ENCODE results near the gene RHCG. TPM values are rescaled to one million over a fixed set of nuclear protein-coding genes. Genes with fewer than 3 reads are reported as not detected.

The RHCG gene
- total RNA-seq, 4 donors from 2014 or later: not detected

GRCh38 chr15:89501646-89502045 is 5.3 kb upstream of the RHCG start:
- peaks cover 0 to 4% of the 10 kb centered on the region in 2 donors for H3K27me3 ChIP-seq
- DNase-seq: peak in 1 of 3 donors; percentile 6
- no peaks in the 10 kb centered on the region for H3K36me3 ChIP-seq
- no peaks in the 10 kb centered on the region for H3K9me3 ChIP-seq
- TF ChIP-seq POLR2A (IDR thresholded peaks at IDR 0.05) (no peak), CTCF (IDR thresholded peaks at IDR 0.05) (no peak)
- H3K4me3 ChIP-seq: no peak overlapping the region
- no peak overlapping the region for H3K27ac ChIP-seq
- H3K4me1 ChIP-seq: no peaks in the 10 kb centered on the region

GRCh38 chr15:89500397-89501270 is 4.3 kb upstream of the RHCG start:
- H3K36me3 ChIP-seq: no peaks in the 10 kb centered on the region
- DNase-seq: peak in 1 of 3 donors; percentile 40
- H3K27me3 ChIP-seq: peaks cover 0 to 10% of the 10 kb centered on the region in 2 donors
- no peak overlapping the region for H3K27ac ChIP-seq
- H3K9me3 ChIP-seq: no peaks in the 10 kb centered on the region
- H3K4me3 ChIP-seq: no peak overlapping the region
- TF ChIP-seq CTCF (IDR thresholded peaks at IDR 0.05): peak in 2 of 6 experiments; percentile 4 to 22
- no peak for TF ChIP-seq POLR2A (IDR thresholded peaks at IDR 0.05)
- peaks cover 0 to 6% (median 0%) of the 10 kb centered on the region in 4 donors for H3K4me1 ChIP-seq

GRCh38 chr15:89499156-89499555 is 2.8 kb upstream of the RHCG start:
- no peak for TF ChIP-seq CTCF (IDR thresholded peaks at IDR 0.05)
- TF ChIP-seq POLR2A (IDR thresholded peaks at IDR 0.05): no peak
- H3K4me3 ChIP-seq: no peak overlapping the region
- H3K9me3 ChIP-seq: no peaks in the 10 kb centered on the region
- H3K27ac ChIP-seq: no peak overlapping the region
- H3K36me3 ChIP-seq: no peaks in the 10 kb centered on the region
- peaks cover 0 to 10% of the 10 kb centered on the region in 2 donors for H3K27me3 ChIP-seq
- H3K4me1 ChIP-seq: peaks cover 0 to 6% (median 0%) of the 10 kb centered on the region in 4 donors
- DNase-seq: peak in 1 of 3 donors; percentile 19

- no peak for TF ChIP-seq POLR2A (IDR thresholded peaks at IDR 0.05)
- TF ChIP-seq CTCF (IDR thresholded peaks at IDR 0.05): no peak
- peaks cover 0 to 10% of the 10 kb centered on the region in 2 donors for H3K27me3 ChIP-seq
- H3K4me3 ChIP-seq: no peak overlapping the region
- no peak overlapping the region for H3K27ac ChIP-seq
- H3K36me3 ChIP-seq: no peaks in the 10 kb centered on the region
- no peak for DNase-seq
- peaks cover 0 to 6% (median 0%) of the 10 kb centered on the region in 4 donors for H3K4me1 ChIP-seq
- H3K9me3 ChIP-seq: no peaks in the 10 kb centered on the region
These were observed 2.2 kb upstream of the RHCG start for GRCh38 chr15:89498574-89498906.

- Histone ChIP-seq H3K4me3 (no peak overlapping the region), H3K27me3 (peaks cover 0 to 10% of the 10 kb centered on the region in 2 donors), H3K27ac (no peak overlapping the region), H3K9me3 (no peaks in the 10 kb centered on the region), H3K4me1 (peaks cover 0 to 6% (median 0%) of the 10 kb centered on the region in 4 donors), H3K36me3 (no peaks in the 10 kb centered on the region)
- DNase-seq: no peak
- TF ChIP-seq POLR2A (IDR thresholded peaks at IDR 0.05): no peak
These were observed 848 bp upstream of the RHCG start for GRCh38 chr15:89497231-89497630.

GRCh38 chr15:89495638-89496145 is 691 bp downstream of the RHCG start:
- peak in 1 of 3 donors; percentile 37 for DNase-seq
- Histone ChIP-seq H3K27me3 (peaks cover 0 to 10% of the 10 kb centered on the region in 2 donors), H3K36me3 (no peaks in the 10 kb centered on the region), H3K9me3 (no peaks in the 10 kb centered on the region), H3K27ac (no peak overlapping the region), H3K4me1 (peaks cover 0 to 6% (median 0%) of the 10 kb centered on the region in 4 donors), H3K4me3 (peak overlapping the region in 1 of 4 donors; percentile 39)
- TF ChIP-seq POLR2A (IDR thresholded peaks at IDR 0.05): no peak
- no peak for TF ChIP-seq CTCF (IDR thresholded peaks at IDR 0.05)

All from Peyer's patch (tissue), 4 donors.